HepG2 (cell line): ENCODE data around the gene GPATCH3. TPM values are rescaled to one million over a fixed set of nuclear protein-coding genes. Genes with fewer than 3 reads are reported as not detected.

Experiments used
- DR1 ChIP-seq: sonication (generic); formaldehyde crosslinking; IDR thresholded peaks from 2 replicates; pipeline ENCODE4 v1.8.0; 2021; ENCODE audit warnings: mild to moderate bottlenecking, missing genetic modification reagents, inconsistent platforms
- E2F2 ChIP-seq: sonication (generic); formaldehyde crosslinking; IDR thresholded peaks from 2 replicates; pipeline ENCODE4 v1.4.0; 2020; ENCODE audit warnings: missing genetic modification reagents, borderline replicate concordance
- EED ChIP-seq: sonication (generic); formaldehyde crosslinking; IDR thresholded peaks from 2 replicates; pipeline ENCODE4 v1.5.0; 2020; ENCODE audit warnings: mild to moderate bottlenecking, missing genetic modification reagents
- FLYWCH1 ChIP-seq: sonication (generic); formaldehyde crosslinking; IDR thresholded peaks from 2 replicates; pipeline ENCODE4 v1.8.1; 2023; ENCODE audit warnings: mild to moderate bottlenecking, missing genetic modification reagents
- GMEB1 ChIP-seq: sonication (generic); formaldehyde crosslinking; IDR thresholded peaks from 2 replicates; pipeline ENCODE4 v1.5.1; 2020; ENCODE audit warnings: missing genetic modification reagents, mild to moderate bottlenecking, borderline replicate concordance
- IRF2 ChIP-seq: IDR thresholded peaks from 2 replicates; pipeline ENCODE4 v1.6.1; 2018; ENCODE audit warnings: missing genetic modification reagents, missing compliant biosample characterization
- MAFG ChIP-seq: sonication (generic); formaldehyde crosslinking; IDR thresholded peaks from 2 replicates; pipeline ENCODE4 v1.5.1; 2020; ENCODE audit warnings: mild to moderate bottlenecking, missing genetic modification reagents
- NR3C1 ChIP-seq: sonication (generic); formaldehyde crosslinking; IDR thresholded peaks from 2 replicates; pipeline ENCODE4 v1.4.0; 2020; ENCODE audit warnings: missing genetic modification reagents
- PRPF4 ChIP-seq: fragments of 200-400 bp; formaldehyde crosslinking; IDR thresholded peaks from 2 replicates; pipeline ENCODE4 v1.6.1; 2016; ENCODE audit warnings: low read length, low read depth; ENCODE audit not compliant: poor library complexity, severe bottlenecking
- SOX6 ChIP-seq, 2 experiments: fragments of 450-650 bp in 1 of 2; sonication (generic) in 1 of 2; formaldehyde crosslinking in 1 of 2; IDR thresholded peaks; 2 replicates each; pipeline versions ENCODE4 v1.4.0 to v1.6.1; 2017 to 2020; ENCODE audit warnings: antibody characterized with exemption in 1 of 2, mild to moderate bottlenecking in 1 of 2, missing genetic modification reagents in 1 of 2
- TMF1 ChIP-seq: sonication (generic); formaldehyde crosslinking; IDR thresholded peaks from 2 replicates; pipeline ENCODE4 v1.8.1; 2022; ENCODE audit warnings: low read depth, missing genetic modification reagents
- ZHX1 ChIP-seq: sonication (generic); formaldehyde crosslinking; IDR thresholded peaks from 2 replicates; pipeline ENCODE4 v1.8.1; 2022; ENCODE audit warnings: low read depth, mild to moderate bottlenecking, missing genetic modification reagents
- ZNF160 ChIP-seq: sonication (generic); formaldehyde crosslinking; IDR thresholded peaks from 2 replicates; pipeline ENCODE4 v1.8.0; 2022; ENCODE audit warnings: mild to moderate bottlenecking, inconsistent platforms, missing genetic modification reagents
- ZNF333 ChIP-seq: sonication (generic); formaldehyde crosslinking; IDR thresholded peaks from 2 replicates; pipeline ENCODE4 v1.4.0; 2020; ENCODE audit warnings: mild to moderate bottlenecking, missing genetic modification reagents, borderline replicate concordance
- ZNF547 ChIP-seq: sonication (generic); formaldehyde crosslinking; IDR thresholded peaks from 2 replicates; pipeline ENCODE4 v1.5.1; 2020; ENCODE audit warnings: mild to moderate bottlenecking, missing genetic modification reagents
- ZNF563 ChIP-seq: sonication (generic); formaldehyde crosslinking; IDR thresholded peaks from 2 replicates; pipeline ENCODE4 v1.8.0; 2022; ENCODE audit warnings: mild to moderate bottlenecking, moderate library complexity, missing genetic modification reagents
- ZNF569 ChIP-seq: sonication (generic); formaldehyde crosslinking; IDR thresholded peaks from 2 replicates; pipeline ENCODE4 v1.5.0; 2020; ENCODE audit warnings: mild to moderate bottlenecking, missing genetic modification reagents, moderate library complexity, borderline replicate concordance
- ZNF773 ChIP-seq: sonication (generic); formaldehyde crosslinking; IDR thresholded peaks from 2 replicates; pipeline ENCODE4 v1.4.0; 2020; ENCODE audit warnings: missing genetic modification reagents, borderline replicate concordance
- ZNF784 ChIP-seq: sonication (generic); formaldehyde crosslinking; IDR thresholded peaks from 2 replicates; pipeline ENCODE4 v1.5.1; 2020; ENCODE audit warnings: missing genetic modification reagents, mild to moderate bottlenecking, borderline replicate concordance
- ZNF792 ChIP-seq: IDR thresholded peaks from 2 replicates; pipeline ENCODE4 v1.6.1; 2016
- polyA plus RNA-seq, 8 experiments: library from polyadenylated mRNA; depleted of rRNA in 3 of 8; stranded (reverse) in 7 of 8; unstranded in 1 of 8; fragments of >200 nt; fragmentation: Illumina TruSeq in 4 of 8; extraction: Trizol in 4 of 8; gene quantifications; 2 replicates each; pipeline versions ENCODE4 v1.2.1 to v1.2.3, GENCODE V29; 2011 to 2016; ENCODE audit warnings: low read depth in 4 of 8, missing spikeins in 1 of 8, mixed read lengths in 1 of 8; ENCODE audit not compliant: insufficient read depth in 1 of 8
- total RNA-seq, 5 experiments: library from RNA; depleted of rRNA; stranded (reverse); fragments of >200 nt; fragmentation: Illumina TruSeq; extraction: Trizol; gene quantifications; 2 replicates each; pipeline ENCODE4 v1.2.3, GENCODE V29; 2016; ENCODE audit warnings: low read depth in 1 of 5

The GPATCH3 gene
- total and polyA plus RNA-seq, 2 of the 13 experiments (the other 11 are each of a cell fraction or from before 2014, with no cell fraction given) = 8.3 to 11.0 TPM

GRCh38 chr1:26864610-26865480, 35.4 kb downstream of the GPATCH3 start (continued):
- TF ChIP-seq E2F2 (CRISPR knock-in tag) = peak; percentile 82; the same call in 1 of the 2 replicates
- peak; percentile 73; the same call in 1 of the 2 replicates for TF ChIP-seq TMF1 (CRISPR knock-in tag)
- TF ChIP-seq IRF2 (CRISPR knock-in tag) = peak; percentile 65; the same call in 1 of the 2 replicates
- TF ChIP-seq ZNF569 (CRISPR knock-in tag) = no peak
- no peak for TF ChIP-seq MAFG (CRISPR knock-in tag)
- no peak; the same call in 1 of the 2 replicates for TF ChIP-seq ZNF773 (CRISPR knock-in tag)
- no peak for TF ChIP-seq FLYWCH1
- no peak for TF ChIP-seq SOX6 (IDR thresholded peaks at IDR 0.05)
- peak; percentile 44; the same call in 1 of the 2 replicates for TF ChIP-seq SOX6 (CRISPR knock-in tag; IDR thresholded peaks at IDR 0.05)
- peak; percentile 75 for TF ChIP-seq ZNF563
- no peak; the same call in 1 of the 2 replicates for TF ChIP-seq EED (CRISPR knock-in tag)
- TF ChIP-seq DR1 (CRISPR knock-in tag) = peak; percentile 93
- peak; percentile 82 for TF ChIP-seq GMEB1
- TF ChIP-seq ZNF160 (CRISPR knock-in tag) = peak; percentile 53; the same call in 1 of the 2 replicates
- TF ChIP-seq ZNF547 (CRISPR knock-in tag) = peak; percentile 33; the same call in 1 of the 2 replicates
- TF ChIP-seq ZNF792 (CRISPR knock-in tag) = peak; percentile 55; the same call in 1 of the 2 replicates
- no peak for TF ChIP-seq ZHX1 (CRISPR knock-in tag)
- no peak for TF ChIP-seq PRPF4
- TF ChIP-seq ZNF333 (CRISPR knock-in tag) = no peak
- peak; percentile 50 for TF ChIP-seq ZNF784 (CRISPR knock-in tag)
- no peak for TF ChIP-seq NR3C1 (CRISPR knock-in tag)
